CD14-positive monocyte (primary cell): ENCODE results near the gene TRPM8. TPM values are rescaled to one million over a fixed set of nuclear protein-coding genes. Genes with fewer than 3 reads are reported as not detected.

Source experiments
- DNase-seq, 3 donors: peaks; one replicate each; pipeline ENCODE4 v3.0.0-alpha.2; 2011 to 2022
- H2AFZ ChIP-seq: 2 replicates; pipeline ENCODE4 v1.6.0; 2012; ENCODE audit warnings: mild to moderate bottlenecking, low read depth, low read length, inconsistent platforms; ENCODE audit not compliant: insufficient read depth, poor library complexity, severe bottlenecking
- H3K27ac ChIP-seq, 2 donors: 1 replicate in 1 of 2; 2 replicates in 1 of 2; pipeline ENCODE4 v1.5.1; 2012 to 2013; ENCODE audit warnings: low read length in 2 of 2, control low read depth in 1 of 2, inconsistent platforms in 1 of 2, low read depth in 1 of 2, mild to moderate bottlenecking in 1 of 2
- H3K27me3 ChIP-seq, 2 donors: one replicate each; pipeline versions ENCODE4 v1.6.0 to v1.6.1; 2011 to 2013; ENCODE audit warnings: low read length in 2 of 2; ENCODE audit not compliant: control insufficient read depth in 2 of 2, insufficient read depth in 2 of 2
- H3K36me3 ChIP-seq, 2 donors: replicated peaks in 1 of 2; 1 replicate in 1 of 2; 2 replicates in 1 of 2; pipeline versions ENCODE4 v1.5.1 to v1.6.1; 2012 to 2013; ENCODE audit warnings: low read length in 2 of 2, control low read depth in 1 of 2, inconsistent platforms in 1 of 2, mild to moderate bottlenecking in 1 of 2; ENCODE audit not compliant: insufficient read depth in 2 of 2, control insufficient read depth in 1 of 2
- H3K4me1 ChIP-seq, 2 donors: 1 replicate in 1 of 2; 2 replicates in 1 of 2; pipeline versions ENCODE4 v1.5.1 to v1.6.1; 2012 to 2013; ENCODE audit warnings: low read length in 2 of 2, control low read depth in 1 of 2, inconsistent platforms in 1 of 2, mild to moderate bottlenecking in 1 of 2, moderate library complexity in 1 of 2; ENCODE audit not compliant: insufficient read depth in 2 of 2, control insufficient read depth in 1 of 2
- H3K4me2 ChIP-seq: replicated peaks from 2 replicates; pipeline ENCODE3; 2012; ENCODE audit warnings: low read length, moderate library complexity, mild to moderate bottlenecking; ENCODE audit not compliant: poor library complexity, severe bottlenecking; ENCODE audit errors: extremely low read depth
- H3K4me3 ChIP-seq, 3 experiments: fragments of 200-600 bp in 1 of 3; sonication (generic) in 1 of 3; replicated peaks in 1 of 3; 1 replicate in 2 of 3; 2 replicates in 1 of 3; pipeline ENCODE4 v1.5.1; 2011 to 2013; ENCODE audit warnings: low read length in 3 of 3, mild to moderate bottlenecking in 3 of 3, control low read depth in 2 of 3, low read depth in 2 of 3, inconsistent platforms in 1 of 3, moderate library complexity in 1 of 3
- H3K79me2 ChIP-seq: 2 replicates; pipeline ENCODE4 v1.6.0; 2012; ENCODE audit warnings: mild to moderate bottlenecking, control low read depth, inconsistent platforms, low read length, moderate library complexity; ENCODE audit not compliant: insufficient read depth
- H3K9ac ChIP-seq: 2 replicates; pipeline ENCODE4 v1.6.0; 2017; ENCODE audit warnings: low read length, mild to moderate bottlenecking; ENCODE audit not compliant: insufficient read depth, poor library complexity, severe bottlenecking
- H3K9me3 ChIP-seq, 2 donors: replicated peaks in 1 of 2; 1 replicate in 1 of 2; 2 replicates in 1 of 2; pipeline versions ENCODE4 v1.5.1 to v1.6.1; 2012 to 2013; ENCODE audit warnings: low read length in 2 of 2, control low read depth in 1 of 2; ENCODE audit not compliant: control insufficient read depth in 1 of 2, insufficient read depth in 1 of 2
- H4K20me1 ChIP-seq: 2 replicates; pipeline ENCODE4 v1.6.0; 2012; ENCODE audit warnings: mild to moderate bottlenecking, low read length, control low read depth, moderate library complexity; ENCODE audit not compliant: insufficient read depth
- H3K27ac Mint-ChIP-seq, 7 donors: one replicate each; pipeline ENCODE4 v1.8.0; 2020; ENCODE audit warnings: mild to moderate bottlenecking in 7 of 7, mixed read lengths in 7 of 7, moderate library complexity in 6 of 7, inconsistent platforms in 2 of 7
- H3K27me3 Mint-ChIP-seq, 3 donors: one replicate each; pipeline ENCODE4 v1.8.0; 2021 to 2022; ENCODE audit warnings: low read depth in 3 of 3, mild to moderate bottlenecking in 3 of 3, mixed read lengths in 3 of 3, moderate library complexity in 3 of 3, inconsistent platforms in 1 of 3
- H3K36me3 Mint-ChIP-seq, 2 donors: one replicate each; pipeline ENCODE4 v1.8.0; 2020; ENCODE audit warnings: mixed read lengths in 2 of 2, inconsistent platforms in 1 of 2, mild to moderate bottlenecking in 1 of 2
- H3K4me1 Mint-ChIP-seq: one replicate; pipeline ENCODE4 v1.8.0; 2020; ENCODE audit warnings: mild to moderate bottlenecking, mixed read lengths
- H3K4me3 Mint-ChIP-seq, 2 donors: one replicate each; pipeline ENCODE4 v1.8.0; 2020; ENCODE audit warnings: mild to moderate bottlenecking in 2 of 2, mixed read lengths in 2 of 2, moderate library complexity in 1 of 2
- H3K9me3 Mint-ChIP-seq, 7 donors: one replicate each; pipeline ENCODE4 v1.8.0; 2020 to 2022; ENCODE audit warnings: mixed read lengths in 7 of 7, mild to moderate bottlenecking in 6 of 7, moderate library complexity in 6 of 7, inconsistent platforms in 2 of 7
- CTCF ChIP-seq: fragments of 200-600 bp; IDR thresholded peaks from one replicate; pipeline ENCODE4 v1.8.0; 2022; ENCODE audit warnings: antibody characterized with exemption, mild to moderate bottlenecking
- WGBS: methylation state at CpG from one replicate; pipeline ENCODE4 v1.1.5; 2013; ENCODE audit warnings: missing lambda C conversion rate; ENCODE audit not compliant: insufficient coverage; 5-methylcytosine and 5-hydroxymethylcytosine counted together
- intact Hi-C, 2 donors: fragments of 100-400 bp; cut with micrococcal nuclease; formaldehyde crosslinking; loops; one replicate each; pipeline versions ENCODE4 v1.15.0 to v1.15.1; 2023
- polyA plus RNA-seq, 3 donors: library from polyadenylated mRNA; depleted of rRNA in 1 of 3; unstranded in 2 of 3; stranded (reverse) in 1 of 3; fragments of 300-500 nt in 2 of 3; fragments of >200 nt in 1 of 3; fragmentation: Illumina TruSeq in 2 of 3; gene quantifications; 1 replicate in 2 of 3; 2 replicates in 1 of 3; pipeline ENCODE4 v1.2.3, GENCODE V29; 2012 to 2021

Gene TRPM8
- polyA plus RNA-seq, 3 donors, result not detected

GRCh38 chr2:233901367-233901766 is 15.8 kb upstream of the TRPM8 start:
- H3K36me3 ChIP-seq, result no peaks in the 10 kb centered on the region
- no peaks in the 10 kb centered on the region for H3K4me1 ChIP-seq
- no peaks in the 10 kb centered on the region for H3K79me2 ChIP-seq
- no peak overlapping the region for H3K4me2 ChIP-seq
- no peak overlapping the region for H3K4me3 Mint-ChIP-seq
- no peak overlapping the region for H2AFZ ChIP-seq
- 50% methylated on average over 1 of the region's 4 CpGs for WGBS
- H3K36me3 Mint-ChIP-seq, result no peaks in the 10 kb centered on the region
- no peaks in the 10 kb centered on the region for H3K4me1 Mint-ChIP-seq
- H3K9me3 ChIP-seq, result no peaks in the 10 kb centered on the region
- H3K9ac ChIP-seq, result no peak overlapping the region
- peaks cover 0 to 5% (median 0%) of the 10 kb centered on the region in 7 donors for H3K9me3 Mint-ChIP-seq
- H3K27me3 Mint-ChIP-seq, result peaks cover 4 to 14% (median 9%) of the 10 kb centered on the region in 3 donors
- H3K27ac Mint-ChIP-seq, result no peak overlapping the region
- H3K4me3 ChIP-seq, result no peak overlapping the region
- no peak overlapping the region for H3K27ac ChIP-seq
- intact Hi-C loops, result no loop called here
- no peak for DNase-seq
- H4K20me1 ChIP-seq, result no peaks in the 10 kb centered on the region
- H3K27me3 ChIP-seq, result peaks cover 0 to 7% of the 10 kb centered on the region in 2 donors
- no peak for TF ChIP-seq CTCF

- DNase-seq, result no peak
- H3K36me3 Mint-ChIP-seq, result no peaks in the 10 kb centered on the region
- Histone ChIP-seq H3K36me3 (no peaks in the 10 kb centered on the region), H3K4me3 (no peak overlapping the region), H3K79me2 (no peaks in the 10 kb centered on the region), H3K27ac (no peak overlapping the region), H3K9me3 (no peaks in the 10 kb centered on the region), H3K27me3 (peaks cover 0 to 7% of the 10 kb centered on the region in 2 donors), H3K9ac (no peak overlapping the region), H2AFZ (no peak overlapping the region), H3K4me1 (no peaks in the 10 kb centered on the region), H4K20me1 (no peaks in the 10 kb centered on the region), H3K4me2 (no peak overlapping the region)
- H3K9me3 Mint-ChIP-seq, result peaks cover 0 to 5% (median 0%) of the 10 kb centered on the region in 7 donors
- intact Hi-C loops, result no loop called here
- H3K27ac Mint-ChIP-seq, result no peak overlapping the region
- no peak overlapping the region for H3K4me3 Mint-ChIP-seq
- TF ChIP-seq CTCF, result no peak
- H3K4me1 Mint-ChIP-seq, result no peaks in the 10 kb centered on the region
- peaks cover 4 to 11% (median 7%) of the 10 kb centered on the region in 3 donors for H3K27me3 Mint-ChIP-seq
- WGBS, result 100% methylated on average over 1 of the region's 4 CpGs
Observed at GRCh38 chr2:233901884-233902283, 15.3 kb upstream of the TRPM8 start.
